Measurements from ENCODE around the gene GANAB.

The GANAB gene

GRCh38 chr11:62603072-62603408 is 43.4 kb downstream of the GANAB start:
- TF ChIP-seq, protein P1, sequence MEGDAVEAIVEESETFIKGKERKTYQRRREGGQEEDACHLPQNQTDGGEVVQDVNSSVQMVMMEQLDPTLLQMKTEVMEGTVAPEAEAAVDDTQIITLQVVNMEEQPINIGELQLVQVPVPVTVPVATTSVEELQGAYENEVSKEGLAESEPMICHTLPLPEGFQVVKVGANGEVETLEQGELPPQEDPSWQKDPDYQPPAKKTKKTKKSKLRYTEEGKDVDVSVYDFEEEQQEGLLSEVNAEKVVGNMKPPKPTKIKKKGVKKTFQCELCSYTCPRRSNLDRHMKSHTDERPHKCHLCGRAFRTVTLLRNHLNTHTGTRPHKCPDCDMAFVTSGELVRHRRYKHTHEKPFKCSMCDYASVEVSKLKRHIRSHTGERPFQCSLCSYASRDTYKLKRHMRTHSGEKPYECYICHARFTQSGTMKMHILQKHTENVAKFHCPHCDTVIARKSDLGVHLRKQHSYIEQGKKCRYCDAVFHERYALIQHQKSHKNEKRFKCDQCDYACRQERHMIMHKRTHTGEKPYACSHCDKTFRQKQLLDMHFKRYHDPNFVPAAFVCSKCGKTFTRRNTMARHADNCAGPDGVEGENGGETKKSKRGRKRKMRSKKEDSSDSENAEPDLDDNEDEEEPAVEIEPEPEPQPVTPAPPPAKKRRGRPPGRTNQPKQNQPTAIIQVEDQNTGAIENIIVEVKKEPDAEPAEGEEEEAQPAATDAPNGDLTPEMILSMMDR (conservative IDR thresholded peaks at IDR 0.05; ENCODE audit: low read depth, low read length), result no peak
- DNase-seq (ENCODE audit: low read depth), result no peak
- peak overlapping the region; percentile 67 for H3K4me3 ChIP-seq (ENCODE audit: low read depth, low read length)

DNA sequence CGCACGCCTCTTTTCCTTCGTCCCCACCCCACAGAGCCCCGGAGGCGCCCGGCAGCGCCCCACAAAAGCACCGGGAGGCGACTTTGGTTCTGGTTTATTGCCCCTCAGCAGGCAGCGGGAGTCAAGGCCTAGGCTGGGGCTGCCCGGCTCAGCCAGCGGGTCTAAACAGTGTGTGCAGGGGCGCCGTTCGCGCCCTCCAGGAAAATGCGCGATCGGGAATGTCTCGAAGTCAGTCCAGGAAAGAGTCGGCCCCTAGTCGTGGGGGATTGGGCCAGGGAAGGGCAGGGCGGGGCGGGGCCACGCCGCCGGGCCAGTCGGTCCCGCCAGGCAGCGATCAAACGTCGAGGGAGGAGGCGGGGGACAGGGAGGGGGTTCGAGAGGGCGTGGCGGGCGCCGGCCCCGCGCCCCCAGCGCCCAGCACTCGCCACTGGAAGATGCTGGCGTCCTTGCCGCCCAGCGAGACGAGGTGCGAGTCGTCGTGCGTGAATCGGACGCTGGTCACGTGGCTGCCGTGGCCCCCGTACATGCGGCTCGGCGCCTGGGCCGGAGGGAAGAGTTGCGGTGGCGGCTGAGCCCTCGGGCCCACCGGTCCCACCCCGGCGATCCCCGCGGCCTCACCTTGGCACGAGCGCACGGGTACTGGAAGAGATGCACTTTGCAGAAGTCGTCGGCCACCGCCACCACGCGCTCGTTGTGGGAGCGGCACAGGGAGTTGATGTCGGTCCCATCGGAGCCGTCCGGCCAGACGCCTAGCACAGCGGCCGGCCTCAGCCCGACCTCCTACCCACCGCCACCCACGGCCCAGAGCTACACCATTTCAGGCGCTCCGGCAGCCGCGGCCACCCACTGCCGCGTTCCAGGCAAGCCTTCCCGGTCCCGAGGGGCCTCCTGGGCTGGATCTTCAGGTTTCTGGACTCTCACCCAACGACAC is 44.0 kb downstream of the GANAB start:
- H3K4me3 ChIP-seq (ENCODE audit: low read depth, low read length), result peak overlapping the region; percentile 67
- peak; percentile 75 for DNase-seq (ENCODE audit: low read depth)
- TF ChIP-seq, protein P1 (conservative IDR thresholded peaks at IDR 0.05; ENCODE audit: low read depth, low read length), result no peak

DNA sequence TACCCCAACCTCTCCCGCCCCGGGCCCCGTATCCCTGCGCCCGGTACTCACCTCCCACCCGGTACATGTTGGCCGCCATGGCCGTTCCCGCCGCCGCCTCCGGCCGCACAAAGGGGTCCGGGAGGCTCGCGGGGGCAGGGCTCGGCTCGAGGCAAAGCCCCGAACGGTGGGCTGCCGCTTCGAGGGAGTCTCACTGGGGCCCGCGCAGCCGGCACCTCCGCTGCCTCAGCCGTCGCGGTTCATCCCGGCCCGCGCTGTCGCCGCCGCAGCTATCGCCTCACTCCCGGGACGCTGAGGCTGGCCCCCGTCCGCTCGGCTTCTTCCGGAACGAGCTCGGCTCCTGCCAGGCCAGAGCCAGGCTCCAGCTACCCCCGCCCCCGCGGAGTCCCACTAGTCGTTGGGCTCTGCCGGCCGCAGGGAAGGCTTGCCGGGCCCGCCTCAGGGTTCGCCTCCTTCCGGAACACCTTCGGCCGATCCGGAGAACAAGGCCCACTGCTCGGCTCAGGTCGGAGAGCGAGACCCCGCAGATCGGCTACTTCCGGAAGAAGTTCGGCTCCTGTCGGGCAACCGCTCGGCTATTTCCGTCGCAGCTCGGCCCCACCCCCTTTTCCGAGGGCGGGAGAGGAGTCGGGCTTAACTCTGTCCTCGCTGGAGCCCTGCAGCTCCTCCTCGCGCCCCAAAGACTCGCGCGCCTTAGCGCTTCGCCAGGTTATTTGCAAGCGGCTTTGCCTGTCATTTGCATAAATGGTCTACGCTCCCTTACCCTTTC is 44.9 kb downstream of the GANAB start, which contains the start of gene MTA2:
Gene MTA2, minus strand, starts transcription at position 494 of the 769 bp plus-strand sequence. Its CDS starts 415 bp downstream, at position 79.
- DNase-seq (ENCODE audit: low read depth), result peak; percentile 99

DNA sequence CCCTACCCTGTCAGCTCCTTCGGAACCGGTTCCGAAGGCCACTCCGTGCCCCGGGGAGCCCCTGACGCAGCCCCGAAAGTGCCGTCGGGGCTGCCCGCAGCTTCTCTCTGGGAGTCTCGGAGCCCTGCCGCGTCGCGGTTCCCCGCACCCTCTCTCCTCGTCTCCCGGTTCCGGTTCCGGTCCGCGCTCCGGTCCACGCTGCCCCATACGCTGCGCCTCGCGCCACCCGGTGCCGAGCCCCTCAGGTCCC is 45.4 kb downstream of the GANAB start:
- peak overlapping the region; percentile 93 for H3K4me3 ChIP-seq (ENCODE audit: low read depth, low read length)
- TF ChIP-seq, protein P1 (conservative IDR thresholded peaks at IDR 0.05; ENCODE audit: low read depth, low read length), result no peak
- DNase-seq (ENCODE audit: low read depth), result peak; percentile 28

More for the DNA sequence above, 44.9 kb downstream of the GANAB start, which contains the start of gene MTA2:
- peak within 1 kb of the TSS; percentile 93 for H3K4me3 ChIP-seq (ENCODE audit: low read depth, low read length)
- TF ChIP-seq, protein P1 (conservative IDR thresholded peaks at IDR 0.05; ENCODE audit: low read depth, low read length), result no peak

GRCh38 chr11:62600367-62601121 is 45.9 kb downstream of the GANAB start:
- H3K4me3 ChIP-seq (ENCODE audit: low read depth, low read length), result peak overlapping the region; percentile 93
- DNase-seq (ENCODE audit: low read depth), result no peak
- TF ChIP-seq, protein P1 (conservative IDR thresholded peaks at IDR 0.05; ENCODE audit: low read depth, low read length), result no peak

GRCh38 chr11:62599901-62600300 is 46.5 kb downstream of the GANAB start:
- H3K4me3 ChIP-seq (ENCODE audit: low read depth, low read length), result peak overlapping the region; percentile 93
- TF ChIP-seq, protein P1 (conservative IDR thresholded peaks at IDR 0.05; ENCODE audit: low read depth, low read length), result no peak
- DNase-seq (ENCODE audit: low read depth), result no peak
